HCT116 (cell line): ENCODE results near the gene UNC93B1. TPM values are rescaled to one million over a fixed set of nuclear protein-coding genes. Genes with fewer than 3 reads are reported as not detected.

ENCODE experiments used
- ATAC-seq: fragments of 200-7000 bp; cut with Tn5 transposase; 2 replicates; pipeline ENCODE4 v1.9.1; 2020; ENCODE audit warnings: mild to moderate bottlenecking, moderate library complexity
- BruUV-seq: library from RNA; stranded (reverse); fragments of 400-500 nt; replicated peaks from 2 replicates; lab custom pipeline; 2021; lab: Mats Ljungman, UMichigan
- CTCF ChIA-PET: fragments of 300-600 bp; sonication (Branson Sonifier 250); formaldehyde crosslinking; loops from one replicate; lab custom pipeline; 2021; ENCODE audit warnings: antibody characterized with exemption; lab: Charles Lee
- POLR2A ChIA-PET: fragments of 300-600, 350-600 bp; sonication (Branson Sonifier 250); formaldehyde crosslinking; loops from one replicate; lab custom pipeline; 2021; ENCODE audit warnings: antibody characterized with exemption; lab: Charles Lee
- RAD21 ChIA-PET, 2 experiments: fragments of 300-600 bp; sonication (Branson Sonifier 250); formaldehyde crosslinking; loops; one replicate each; lab custom pipeline; 2023; ENCODE audit warnings: low total read pairs in 2 of 2; ENCODE audit not compliant: uncharacterized antibody in 2 of 2, unreplicated experiment in 2 of 2, low non-redundant PET in 1 of 2; lab: Charles Lee
- DNase-seq: peaks from one replicate; pipeline ENCODE4 v3.0.0-alpha.2; 2010; ENCODE audit warnings: low read depth, low spot score
- H2AFZ ChIP-seq: fragments of 200-600 bp; shearing (Covaris generic), sonication (generic); 2 replicates; pipeline ENCODE4 v1.6.1; 2017; ENCODE audit warnings: low read depth, mixed run types, mixed read lengths, antibody characterized with exemption, low read length; ENCODE audit not compliant: poor library complexity, severe bottlenecking
- H3K27ac ChIP-seq: 2 replicates; pipeline ENCODE4 v1.5.1; 2012; ENCODE audit warnings: low read depth, low read length
- H3K27me3 ChIP-seq: fragments of 200-600 bp; sonication (generic); 2 replicates; pipeline ENCODE4 v1.6.1; 2016; ENCODE audit warnings: mixed run types, low read length, mixed read lengths; ENCODE audit not compliant: insufficient read depth
- H3K36me3 ChIP-seq, 2 experiments: fragments of 200-500 bp in 1 of 2; fragments of 200-600 bp in 1 of 2; sonication (Bioruptor generic) in 1 of 2; sonication (generic) in 1 of 2; 2 replicates each; pipeline versions ENCODE4 v1.5.1 to v1.6.1; 2014 to 2016; ENCODE audit warnings: low read length in 2 of 2, inconsistent platforms in 1 of 2, mixed read lengths in 1 of 2, mixed run types in 1 of 2; ENCODE audit not compliant: insufficient read depth in 2 of 2, control insufficient read depth in 1 of 2
- H3K4me1 ChIP-seq, 2 experiments: fragments of 200-600 bp in 1 of 2; sonication (generic) in 1 of 2; 2 replicates each; pipeline versions ENCODE4 v1.5.1 to v1.6.1; 2012 to 2017; ENCODE audit warnings: low read length in 2 of 2, inconsistent platforms in 1 of 2, mild to moderate bottlenecking in 1 of 2, mixed read lengths in 1 of 2, mixed run types in 1 of 2, moderate library complexity in 1 of 2; ENCODE audit not compliant: insufficient read depth in 2 of 2, control insufficient read depth in 1 of 2
- H3K4me2 ChIP-seq: fragments of 200-600 bp; sonication (generic); 2 replicates; pipeline ENCODE4 v1.6.1; 2017; ENCODE audit warnings: mixed run types, low read length, mixed read lengths
- H3K4me3 ChIP-seq, 2 experiments: fragments of 200-600 bp in 1 of 2; sonication (generic) in 1 of 2; replicated peaks in 1 of 2; 2 replicates each; pipeline ENCODE4 v1.5.1; 2011 to 2016; ENCODE audit warnings: low read length in 2 of 2, control low read depth in 1 of 2, low read depth in 1 of 2, mild to moderate bottlenecking in 1 of 2, mixed read lengths in 1 of 2, mixed run types in 1 of 2
- H3K79me2 ChIP-seq: fragments of 200-600 bp; sonication (generic); 2 replicates; pipeline ENCODE4 v1.6.1; 2017; ENCODE audit warnings: mild to moderate bottlenecking, mixed run types, low read length, moderate library complexity, mixed read lengths; ENCODE audit not compliant: insufficient read depth
- H3K9ac ChIP-seq: fragments of 200-600 bp; sonication (generic); 2 replicates; pipeline ENCODE4 v1.6.1; 2016; ENCODE audit warnings: low read length, mixed read lengths
- H3K9me2 ChIP-seq: fragments of 200-600 bp; sonication (generic), shearing (Covaris generic); 2 replicates; pipeline ENCODE4 v1.6.1; 2017; ENCODE audit warnings: mixed run types, mild to moderate bottlenecking, moderate library complexity; ENCODE audit not compliant: insufficient read depth
- H3K9me3 ChIP-seq, 2 experiments: fragments of 200-500 bp in 1 of 2; fragments of 200-600 bp in 1 of 2; sonication (Bioruptor generic) in 1 of 2; sonication (generic) in 1 of 2; 2 replicates each; pipeline ENCODE4 v1.6.1; 2014 to 2017; ENCODE audit warnings: low read length in 2 of 2, mixed read lengths in 2 of 2, inconsistent platforms in 1 of 2, low read depth in 1 of 2, mild to moderate bottlenecking in 1 of 2, mixed run types in 1 of 2, moderate library complexity in 1 of 2; ENCODE audit not compliant: control insufficient read depth in 1 of 2, insufficient read depth in 1 of 2
- H4K20me1 ChIP-seq: fragments of 200-600 bp; sonication (generic), shearing (Covaris generic); 2 replicates; pipeline ENCODE4 v1.6.1; 2017; ENCODE audit warnings: mixed run types, mild to moderate bottlenecking, moderate library complexity; ENCODE audit not compliant: insufficient read depth
- CBX3 ChIP-seq: IDR thresholded peaks from 2 replicates; pipeline ENCODE4 v1.6.1; 2012; ENCODE audit warnings: low read depth
- CTCF ChIP-seq, 3 experiments: fragments of 200-600 bp in 1 of 3; sonication (generic) in 1 of 3; IDR thresholded peaks in 2 of 3; conservative IDR thresholded peaks in 1 of 3; 2 replicates each; pipeline ENCODE4 v1.5.1; 2012 to 2017; ENCODE audit warnings: low read depth in 2 of 3, low read length in 2 of 3, antibody characterized with exemption in 1 of 3, borderline replicate concordance in 1 of 3, control low read depth in 1 of 3, mild to moderate bottlenecking in 1 of 3, mixed read lengths in 1 of 3, mixed run types in 1 of 3, moderate library complexity in 1 of 3; ENCODE audit not compliant: insufficient read depth in 1 of 3
- EZH2phosphoT487 ChIP-seq: fragments of 200-600 bp; IDR thresholded peaks from 2 replicates; pipeline ENCODE4 v1.6.1; 2018; ENCODE audit warnings: antibody characterized with exemption, borderline replicate concordance
- JUND ChIP-seq: IDR thresholded peaks from 2 replicates; pipeline ENCODE4 v1.6.1; 2012
- POLR2AphosphoS5 ChIP-seq: IDR thresholded peaks from 2 replicates; pipeline ENCODE4 v1.6.1; 2011; ENCODE audit warnings: mild to moderate bottlenecking, low read depth, low read length, moderate library complexity
- SP1 ChIP-seq: IDR thresholded peaks from 2 replicates; pipeline ENCODE4 v1.6.1; 2012; ENCODE audit warnings: low read depth
- TCF7L2 ChIP-seq: IDR thresholded peaks from 2 replicates; pipeline ENCODE4 v1.7.0; 2011; ENCODE audit warnings: borderline replicate concordance, inconsistent platforms; ENCODE audit not compliant: insufficient read depth, insufficient read length; ENCODE audit errors: extremely low read depth
- YY1 ChIP-seq: IDR thresholded peaks from 2 replicates; pipeline ENCODE4 v1.6.1; 2011; ENCODE audit warnings: low read length, low read depth, moderate library complexity, mild to moderate bottlenecking; ENCODE audit not compliant: insufficient replicate concordance; ENCODE audit errors: extremely low read depth
- intact Hi-C: fragments of 100-400 bp; cut with micrococcal nuclease; formaldehyde crosslinking; loops from 2 replicates; pipeline ENCODE4 v1.10.0; 2022
- total RNA-seq: library from RNA; stranded (reverse); gene quantifications from one replicate; pipeline ENCODE4 v1.2.1, GENCODE V29; 2021; ENCODE audit not compliant: unreplicated experiment

UNC93B1 gene
- total RNA-seq, 1 experiment from 2014 or later: 72.9 TPM

- RAD21 ChIA-PET: interaction anchor here in 1 of 2 experiments (0.7 kb wide), 1 partner anchor 40 kb away, joined by 3 read pairs; no protein-coding TSS in a partner anchor
- Histone ChIP-seq H3K79me2 (no peaks in the 10 kb centered on the region), H3K4me1 (no peaks in the 10 kb centered on the region), H4K20me1 (no peaks in the 10 kb centered on the region), H3K9me2 (no peaks in the 10 kb centered on the region), H3K4me2 (no peak overlapping the region), H3K27ac (no peak overlapping the region), H3K9ac (no peak overlapping the region), H3K36me3 (peaks cover 0 to 7% of the 10 kb centered on the region in 2 experiments; a peak in 1 of 4 replicates), H3K27me3 (no peaks in the 10 kb centered on the region), H3K4me3 (no peak overlapping the region), H3K9me3 (no peaks in the 10 kb centered on the region), H2AFZ (no peak overlapping the region)
- ATAC-seq (no peak), DNase-seq (no peak)
- intact Hi-C loops: no loop called here
- POLR2A ChIA-PET: no interaction called here
- CTCF ChIA-PET: no interaction called here
- TF ChIP-seq YY1: no peak
- TF ChIP-seq TCF7L2: no peak
- no peak for TF ChIP-seq EZH2phosphoT487
- TF ChIP-seq CBX3: no peak
- no peak for TF ChIP-seq SP1
- no peak for TF ChIP-seq POLR2AphosphoS5
- TF ChIP-seq JUND: no peak
- TF ChIP-seq CTCF (IDR thresholded peaks at IDR 0.05 in 2 of 3, conservative IDR thresholded peaks at IDR 0.05 in 1 of 3; ENCODE audit: borderline replicate concordance in 1 of 3, insufficient read depth in 1 of 3, low read depth in 2 of 3, low read length in 2 of 3): no peak
- no TSS peak for BruUV-seq
These were observed 49.2 kb upstream of the UNC93B1 start for GRCh38 chr11:68053117-68053516.
